Uterus (tissue), 4 donors: Measurements from ENCODE around the gene PTPN18. TPM values are rescaled to one million over a fixed set of nuclear protein-coding genes. Genes with fewer than 3 reads are reported as not detected.

Experiments used
- DNase-seq, 2 donors: peaks; one replicate each; pipeline ENCODE4 v3.0.0-alpha.2; 2019 to 2020
- H3K27ac ChIP-seq, 2 donors: fragments of 200-600 bp; sonication (generic); 1 replicate in 1 of 2; 2 replicates in 1 of 2; pipeline ENCODE4 v1.5.1; 2016 to 2018
- H3K27me3 ChIP-seq, 2 donors: fragments of 200-600 bp; sonication (generic); one replicate each; pipeline ENCODE4 v1.5.1; 2018 to 2019; ENCODE audit warnings: control low read depth in 1 of 2
- H3K36me3 ChIP-seq, 2 donors: fragments of 200-600 bp; sonication (generic); one replicate each; pipeline ENCODE4 v1.5.1; 2019; ENCODE audit warnings: control low read depth in 1 of 2
- H3K4me1 ChIP-seq, 2 donors: fragments of 200-600 bp; sonication (generic); one replicate each; pipeline ENCODE4 v1.5.1; 2018 to 2019; ENCODE audit warnings: control low read depth in 1 of 2
- H3K4me3 ChIP-seq, 2 donors: fragments of 200-600 bp; sonication (generic); 1 replicate in 1 of 2; 2 replicates in 1 of 2; pipeline ENCODE4 v1.5.1; 2018 to 2019; ENCODE audit warnings: mild to moderate bottlenecking in 1 of 2
- H3K9me3 ChIP-seq, 2 donors: fragments of 200-600 bp; sonication (generic); one replicate each; pipeline ENCODE4 v1.5.1; 2019; ENCODE audit warnings: control low read depth in 1 of 2
- POLR2A ChIP-seq, 2 donors: fragments of 450-650 bp; IDR thresholded peaks; one replicate each; pipeline ENCODE4 v1.6.1; 2016; ENCODE audit warnings: antibody characterized with exemption in 2 of 2, mild to moderate bottlenecking in 1 of 2, moderate library complexity in 1 of 2
- intact Hi-C: fragments of 100-400 bp; cut with DNase I; formaldehyde crosslinking; loops from one replicate; pipeline ENCODE4 v1.15.1; 2023; ENCODE audit warnings: low total_unique reads
- total RNA-seq, 4 donors: library from RNA; depleted of rRNA in 3 of 4; stranded (reverse); fragments of >200 nt in 3 of 4; gene quantifications; one replicate each; pipeline versions ENCODE4 v1.1.0 to v1.2.4, GENCODE V29; 2014 to 2023
- TF ChIP-seq, protein P1 (sequence below), 4 experiments: fragments of 200-600 bp in 2 of 4; fragments of 450-650 bp in 2 of 4; sonication (generic) in 2 of 4; IDR thresholded peaks; one replicate each; pipeline ENCODE4 v1.5.1; 2016 to 2019; ENCODE audit warnings: antibody characterized with exemption in 4 of 4, mild to moderate bottlenecking in 2 of 4, moderate library complexity in 1 of 4
- donor health status: DM: yes; HTN: yes; CAD: no.

PTPN18 gene
- total RNA-seq, 4 donors from 2014 or later, result 29.6 to 65.6 (median 46.3) TPM

DNA sequence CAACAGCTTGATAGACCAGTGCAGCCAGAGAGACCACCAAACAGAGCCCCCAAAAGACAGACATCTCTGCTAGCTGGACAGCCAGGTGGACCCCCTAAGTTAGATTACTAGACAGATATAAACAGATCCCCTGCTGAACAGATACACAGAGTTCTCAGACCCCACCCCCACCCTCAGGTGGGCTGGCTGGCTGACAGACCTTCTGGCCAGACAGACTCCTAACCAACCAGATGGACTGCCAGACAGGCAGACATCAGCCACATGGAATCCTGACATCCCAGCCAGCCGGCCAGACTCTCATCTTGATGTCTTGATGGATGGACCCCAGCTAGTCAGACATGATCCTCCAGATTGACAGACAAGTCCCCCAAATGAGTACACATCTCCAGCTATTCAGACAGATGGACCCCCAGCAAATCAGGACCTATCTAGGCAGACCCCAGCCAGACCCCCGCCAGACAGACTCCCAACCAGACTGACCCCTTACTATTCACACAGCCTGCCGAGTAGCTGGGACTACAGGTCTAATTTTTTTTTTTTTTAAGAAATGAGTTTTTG, 18.0 kb downstream of the PTPN18 start:
- Histone ChIP-seq H3K27me3 (no peaks in the 10 kb centered on the region), H3K4me3 (no peak overlapping the region), H3K9me3 (no peaks in the 10 kb centered on the region), H3K4me1 (peaks cover 5 to 19% of the 10 kb centered on the region in 2 donors), H3K27ac (peak overlapping the region in 1 of 2 donors; percentile 87), H3K36me3 (no peaks in the 10 kb centered on the region)
- no peak for DNase-seq
- TF ChIP-seq, protein P1, sequence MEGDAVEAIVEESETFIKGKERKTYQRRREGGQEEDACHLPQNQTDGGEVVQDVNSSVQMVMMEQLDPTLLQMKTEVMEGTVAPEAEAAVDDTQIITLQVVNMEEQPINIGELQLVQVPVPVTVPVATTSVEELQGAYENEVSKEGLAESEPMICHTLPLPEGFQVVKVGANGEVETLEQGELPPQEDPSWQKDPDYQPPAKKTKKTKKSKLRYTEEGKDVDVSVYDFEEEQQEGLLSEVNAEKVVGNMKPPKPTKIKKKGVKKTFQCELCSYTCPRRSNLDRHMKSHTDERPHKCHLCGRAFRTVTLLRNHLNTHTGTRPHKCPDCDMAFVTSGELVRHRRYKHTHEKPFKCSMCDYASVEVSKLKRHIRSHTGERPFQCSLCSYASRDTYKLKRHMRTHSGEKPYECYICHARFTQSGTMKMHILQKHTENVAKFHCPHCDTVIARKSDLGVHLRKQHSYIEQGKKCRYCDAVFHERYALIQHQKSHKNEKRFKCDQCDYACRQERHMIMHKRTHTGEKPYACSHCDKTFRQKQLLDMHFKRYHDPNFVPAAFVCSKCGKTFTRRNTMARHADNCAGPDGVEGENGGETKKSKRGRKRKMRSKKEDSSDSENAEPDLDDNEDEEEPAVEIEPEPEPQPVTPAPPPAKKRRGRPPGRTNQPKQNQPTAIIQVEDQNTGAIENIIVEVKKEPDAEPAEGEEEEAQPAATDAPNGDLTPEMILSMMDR (IDR thresholded peaks at IDR 0.05), result no peak
- TF ChIP-seq POLR2A (IDR thresholded peaks at IDR 0.05), result no peak
- intact Hi-C loops, result no loop called here

DNA sequence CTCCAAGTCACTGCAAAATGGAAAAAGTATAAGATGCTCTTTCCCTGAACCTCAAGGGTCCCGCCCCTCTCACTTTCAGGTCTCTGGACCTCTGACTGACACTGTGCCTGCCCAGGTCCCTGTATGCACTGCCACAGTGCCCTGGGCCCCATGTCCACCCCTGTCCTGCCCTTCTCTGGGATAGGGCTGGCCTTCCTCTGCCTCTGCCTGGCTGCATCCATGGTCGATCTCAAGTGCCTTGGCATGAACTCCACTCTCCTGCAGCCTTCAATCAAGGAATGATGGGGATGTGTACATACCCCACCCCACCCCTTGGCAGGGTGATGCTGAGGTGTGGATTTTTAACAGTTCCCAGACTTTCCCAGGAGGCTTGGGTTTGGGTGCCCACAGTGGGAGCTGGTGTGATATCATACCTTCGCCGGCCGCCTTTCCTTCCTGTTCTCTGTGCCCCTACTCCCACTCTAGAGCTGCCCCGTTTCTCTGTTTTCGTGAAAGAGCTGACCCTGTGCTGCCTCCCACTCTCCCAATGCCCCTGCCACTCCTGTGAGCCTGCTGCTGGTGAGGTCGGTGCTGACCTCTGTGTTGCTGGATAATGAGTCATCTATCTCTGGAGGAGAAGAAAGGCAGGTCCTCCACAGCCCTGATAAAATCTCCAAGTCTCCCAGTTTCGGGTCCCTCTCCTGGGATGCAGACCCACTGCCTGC, 18.9 kb downstream of the PTPN18 start:
- no peaks in the 10 kb centered on the region for H3K36me3 ChIP-seq
- no peaks in the 10 kb centered on the region for H3K9me3 ChIP-seq
- TF ChIP-seq, protein P1 (IDR thresholded peaks at IDR 0.05), result no peak
- no peak for TF ChIP-seq POLR2A (IDR thresholded peaks at IDR 0.05)
- no peaks in the 10 kb centered on the region for H3K27me3 ChIP-seq
- DNase-seq, result no peak
- intact Hi-C loops, result no loop called here
- H3K4me3 ChIP-seq, result no peak overlapping the region
- H3K4me1 ChIP-seq, result peaks cover 5 to 19% of the 10 kb centered on the region in 2 donors
- no peak overlapping the region for H3K27ac ChIP-seq

DNA sequence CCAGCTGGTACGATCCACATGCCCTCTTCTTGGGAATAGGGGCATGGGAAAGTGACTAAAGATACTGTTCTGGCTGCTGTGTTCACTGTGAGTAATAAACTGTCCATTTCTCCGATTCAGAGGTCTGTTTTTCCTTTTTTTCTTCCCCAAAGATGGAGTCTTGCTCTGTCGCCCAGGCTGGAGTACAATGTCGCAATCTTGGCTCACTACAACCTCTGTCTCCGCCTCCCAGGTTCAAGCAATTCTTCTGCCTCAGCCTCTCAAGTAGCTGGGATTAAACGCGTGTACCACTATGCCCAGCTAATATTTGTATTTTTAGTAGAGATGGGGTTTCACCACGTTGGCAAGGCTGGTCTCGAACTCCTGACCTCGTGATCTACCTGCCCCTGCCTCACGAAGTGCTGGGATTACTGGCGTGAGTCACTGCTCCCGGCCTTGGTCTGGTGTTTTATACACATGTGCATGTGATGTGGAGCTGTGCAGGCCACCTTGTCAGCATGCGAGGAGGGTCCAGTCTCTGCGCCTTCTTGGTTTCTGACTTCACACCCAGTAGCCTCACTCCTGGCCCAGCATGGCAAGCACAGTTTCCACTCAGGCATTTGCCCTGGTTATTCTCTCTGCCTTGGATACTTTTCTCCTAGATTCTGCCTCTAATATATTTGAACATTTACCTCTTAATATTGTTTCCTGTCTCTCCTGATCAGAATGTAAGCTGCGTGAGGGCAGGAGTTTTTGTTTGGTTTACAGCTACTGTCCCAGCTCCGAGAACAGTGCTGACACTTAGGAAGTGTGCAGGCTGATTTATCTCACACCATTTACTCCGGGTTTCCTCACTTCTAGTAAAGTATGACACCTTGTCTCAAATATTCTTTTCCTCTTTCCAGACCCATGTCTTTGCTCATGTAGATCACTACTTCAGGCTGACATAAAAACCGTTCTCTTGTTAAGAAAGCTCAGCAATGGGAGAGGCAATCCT, 19.7 kb downstream of the PTPN18 start:
- intact Hi-C loops, result no loop called here
- H3K36me3 ChIP-seq, result no peaks in the 10 kb centered on the region
- H3K9me3 ChIP-seq, result no peaks in the 10 kb centered on the region
- no peak overlapping the region for H3K4me3 ChIP-seq
- H3K4me1 ChIP-seq, result peaks cover 5 to 19% of the 10 kb centered on the region in 2 donors
- H3K27ac ChIP-seq, result no peak overlapping the region
- DNase-seq, result no peak
- no peaks in the 10 kb centered on the region for H3K27me3 ChIP-seq
- TF ChIP-seq, protein P1 (IDR thresholded peaks at IDR 0.05), result no peak
- no peak for TF ChIP-seq POLR2A (IDR thresholded peaks at IDR 0.05)

DNA sequence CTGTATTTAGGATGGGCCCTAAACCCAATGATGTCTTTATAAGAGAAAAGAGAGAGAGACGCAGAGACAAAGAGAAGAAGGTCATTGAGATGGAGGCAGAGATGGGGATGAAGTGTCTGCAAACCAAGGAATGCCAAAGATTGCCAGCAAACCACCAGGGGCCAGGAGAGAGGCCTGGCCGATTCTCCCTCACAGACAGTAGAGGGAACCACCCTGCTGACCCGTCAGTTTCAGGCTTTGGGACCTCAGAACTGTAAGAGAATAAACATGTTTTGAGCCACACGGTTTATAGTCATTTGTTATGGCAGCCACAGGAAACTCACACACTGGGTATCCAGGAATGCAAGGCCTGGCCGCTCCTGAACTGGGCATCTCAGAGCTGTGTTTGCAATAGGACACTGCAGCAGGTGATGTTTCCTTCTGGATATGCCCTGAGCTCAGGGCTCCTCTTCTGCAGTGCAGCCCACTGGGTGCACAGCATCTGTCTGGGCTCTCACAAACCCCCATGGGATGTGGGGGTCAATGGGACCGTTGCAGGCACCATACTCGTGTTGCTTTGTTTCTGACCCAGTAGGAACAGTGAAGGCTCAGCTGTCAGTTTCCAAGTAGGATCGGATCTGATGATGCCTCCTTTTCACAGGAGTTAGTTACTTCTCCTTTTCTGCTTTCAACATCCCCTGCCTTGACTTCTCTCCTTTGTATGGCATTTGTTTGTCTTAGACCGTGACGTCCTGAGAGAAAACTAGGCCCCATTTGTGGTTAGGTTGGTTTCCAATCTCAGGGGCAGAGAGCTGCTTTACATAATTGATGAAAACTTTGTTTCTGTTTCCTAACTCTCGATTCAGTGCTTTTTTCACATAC, 20.8 kb downstream of the PTPN18 start:
- H3K27ac ChIP-seq, result no peak overlapping the region
- no peaks in the 10 kb centered on the region for H3K9me3 ChIP-seq
- intact Hi-C loops, result no loop called here
- DNase-seq, result no peak
- no peak overlapping the region for H3K4me3 ChIP-seq
- H3K36me3 ChIP-seq, result no peaks in the 10 kb centered on the region
- H3K27me3 ChIP-seq, result no peaks in the 10 kb centered on the region
- H3K4me1 ChIP-seq, result peaks cover 5 to 10% of the 10 kb centered on the region in 2 donors
- TF ChIP-seq, protein P1 (IDR thresholded peaks at IDR 0.05), result no peak
- TF ChIP-seq POLR2A (IDR thresholded peaks at IDR 0.05), result no peak
